WTC11 (cell line): Measurements from ENCODE around the gene OR5AR1. TPM values are rescaled to one million over a fixed set of nuclear protein-coding genes. Genes with fewer than 3 reads are reported as not detected.
A peak's percentile ranks its signal among the peaks of the same experiment; 100 is the strongest.

Experiments
- ATAC-seq: fragments of 200-7000 bp; cut with Tn5 transposase; 2 replicates; pipeline ENCODE4 v1.10.0; 2021; ENCODE audit warnings: mild to moderate bottlenecking, moderate library complexity
- CTCF ChIA-PET: fragments of 300-600 bp; sonication (Branson Sonifier 250); formaldehyde crosslinking; loops from one replicate; lab custom pipeline; 2021; ENCODE audit warnings: antibody characterized with exemption; lab: Charles Lee
- POLR2A ChIA-PET: fragments of 350-600 bp; sonication (Branson Sonifier 250); formaldehyde crosslinking; loops from one replicate; lab custom pipeline; 2021; ENCODE audit warnings: antibody characterized with exemption; lab: Charles Lee
- DNase-seq: peaks from one replicate; pipeline ENCODE4 v3.0.0; 2021; ENCODE audit warnings: low spot score
- H3K27ac Mint-ChIP-seq: 2 replicates; pipeline ENCODE4 v1.8.0; 2021; ENCODE audit warnings: mixed read lengths
- H3K27me3 Mint-ChIP-seq: 2 replicates; pipeline ENCODE4 v1.8.0; 2021; ENCODE audit warnings: low read depth, mild to moderate bottlenecking, moderate library complexity, mixed read lengths
- H3K36me3 Mint-ChIP-seq: 2 replicates; pipeline ENCODE4 v1.8.0; 2021; ENCODE audit warnings: mixed read lengths
- H3K4me1 Mint-ChIP-seq: 2 replicates; pipeline ENCODE4 v1.8.0; 2022; ENCODE audit warnings: mixed read lengths
- H3K4me3 Mint-ChIP-seq: 2 replicates; pipeline ENCODE4 v1.8.0; 2021; ENCODE audit warnings: mild to moderate bottlenecking, moderate library complexity, mixed read lengths
- H3K9me3 Mint-ChIP-seq: 2 replicates; pipeline ENCODE4 v1.8.0; 2021; ENCODE audit warnings: mixed read lengths
- ESRRA ChIP-seq: sonication (generic); formaldehyde crosslinking; IDR thresholded peaks from 2 replicates; pipeline ENCODE4 v1.8.1; 2022; ENCODE audit warnings: mild to moderate bottlenecking, missing genetic modification reagents, borderline replicate concordance
- GRHL2 ChIP-seq: fragments of 250-450 bp; sonication (Bioruptor Pico); IDR thresholded peaks from 2 replicates; pipeline ENCODE4 v1.8.0; 2022; ENCODE audit warnings: mild to moderate bottlenecking, moderate library complexity; ENCODE audit not compliant: insufficient replicate concordance, severe bottlenecking
- MXD4 ChIP-seq: fragments of 250-450 bp; sonication (Bioruptor Pico); IDR thresholded peaks from 2 replicates; pipeline ENCODE4 v1.8.0; 2021; ENCODE audit warnings: mild to moderate bottlenecking, moderate library complexity, borderline replicate concordance
- NFE2L1 ChIP-seq: sonication (generic); formaldehyde crosslinking; IDR thresholded peaks from 2 replicates; pipeline ENCODE4 v1.8.1; 2023; ENCODE audit warnings: missing genetic modification reagents
- NR2C2 ChIP-seq: sonication (generic); formaldehyde crosslinking; IDR thresholded peaks from 2 replicates; pipeline ENCODE4 v1.8.0; 2022; ENCODE audit warnings: mild to moderate bottlenecking, missing genetic modification reagents
- SMAD4 ChIP-seq: sonication (generic); formaldehyde crosslinking; IDR thresholded peaks from 2 replicates; pipeline ENCODE4 v1.8.0; 2022; ENCODE audit warnings: mild to moderate bottlenecking, missing genetic modification reagents
- ZNF396 ChIP-seq: fragments of 250-450 bp; sonication (Bioruptor Pico); IDR thresholded peaks from 2 replicates; pipeline ENCODE4 v1.8.0; 2021; ENCODE audit warnings: mild to moderate bottlenecking, moderate library complexity, borderline replicate concordance
- total RNA-seq: library from RNA; stranded (reverse); gene quantifications from 3 replicates; pipeline ENCODE4 v1.2.3, GENCODE V29; 2021
- TF ChIP-seq, protein P1 (sequence below): sonication (generic); formaldehyde crosslinking; IDR thresholded peaks from 2 replicates; pipeline ENCODE4 v1.8.1; 2023; ENCODE audit warnings: mild to moderate bottlenecking, missing genetic modification reagents
- TF ChIP-seq, protein P2 (sequence below): sonication (generic); formaldehyde crosslinking; IDR thresholded peaks from 2 replicates; pipeline ENCODE4 v1.8.1; 2023; ENCODE audit warnings: mild to moderate bottlenecking, moderate library complexity, missing genetic modification reagents
- TF ChIP-seq, protein P3 (sequence below): sonication (generic); formaldehyde crosslinking; IDR thresholded peaks from 2 replicates; pipeline ENCODE4 v1.8.0; 2022; ENCODE audit warnings: missing genetic modification reagents
- TF ChIP-seq, protein P4 (sequence below): sonication (generic); formaldehyde crosslinking; IDR thresholded peaks from 2 replicates; pipeline ENCODE4 v1.8.0; 2023; ENCODE audit warnings: mild to moderate bottlenecking, missing genetic modification reagents
- TF ChIP-seq, protein P5 (sequence below): sonication (generic); formaldehyde crosslinking; IDR thresholded peaks from 2 replicates; pipeline ENCODE4 v1.8.1; 2022; ENCODE audit warnings: mild to moderate bottlenecking, missing genetic modification reagents, moderate library complexity, borderline replicate concordance
- TF ChIP-seq, protein P6 (sequence below): sonication (generic); formaldehyde crosslinking; IDR thresholded peaks from 2 replicates; pipeline ENCODE4 v1.8.1; 2022; ENCODE audit warnings: mild to moderate bottlenecking, moderate library complexity, missing genetic modification reagents
- TF ChIP-seq, protein P7 (sequence below): fragments of 200-600 bp; IDR thresholded peaks from 2 replicates; pipeline ENCODE4 v1.8.0; 2022; ENCODE audit warnings: antibody characterized with exemption
- TF ChIP-seq, protein P8 (sequence below): sonication (generic); formaldehyde crosslinking; IDR thresholded peaks from 2 replicates; pipeline ENCODE4 v1.8.1; 2022; ENCODE audit warnings: low read depth, mild to moderate bottlenecking, moderate library complexity, missing genetic modification reagents, borderline replicate concordance
- TF ChIP-seq, protein P9 (sequence below): sonication (generic); formaldehyde crosslinking; IDR thresholded peaks from 2 replicates; pipeline ENCODE4 v1.8.0; 2022; ENCODE audit warnings: mild to moderate bottlenecking, missing genetic modification reagents

Gene OR5AR1
- total RNA-seq, 1 experiment from 2014 or later: not detected

DNA sequence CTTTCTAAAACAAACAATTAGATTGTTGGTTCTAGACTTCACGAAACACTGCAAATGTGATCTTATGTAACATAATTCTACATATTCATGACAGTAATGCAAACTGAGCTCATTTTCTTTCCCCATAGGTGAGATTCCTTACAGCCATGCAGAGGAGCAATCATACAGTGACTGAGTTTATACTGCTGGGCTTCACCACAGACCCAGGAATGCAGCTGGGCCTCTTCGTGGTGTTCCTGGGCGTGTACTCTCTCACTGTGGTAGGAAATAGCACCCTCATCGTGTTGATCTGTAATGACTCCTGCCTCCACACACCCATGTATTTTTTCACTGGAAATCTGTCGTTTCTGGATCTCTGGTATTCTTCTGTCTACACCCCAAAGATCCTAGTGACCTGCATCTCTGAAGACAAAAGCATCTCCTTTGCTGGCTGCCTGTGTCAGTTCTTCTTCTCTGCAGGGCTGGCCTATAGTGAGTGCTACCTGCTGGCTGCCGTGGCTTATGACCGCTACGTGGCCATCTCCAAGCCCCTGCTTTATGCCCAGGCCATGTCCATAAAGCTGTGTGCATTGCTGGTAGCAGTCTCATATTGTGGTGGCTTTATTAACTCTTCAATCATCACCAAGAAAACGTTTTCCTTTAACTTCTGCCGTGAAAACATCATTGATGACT lies 36.9 kb downstream of the OR5AR1 start:
- H3K9me3 Mint-ChIP-seq: peaks cover 15% of the 10 kb centered on the region
- TF ChIP-seq, protein P1, sequence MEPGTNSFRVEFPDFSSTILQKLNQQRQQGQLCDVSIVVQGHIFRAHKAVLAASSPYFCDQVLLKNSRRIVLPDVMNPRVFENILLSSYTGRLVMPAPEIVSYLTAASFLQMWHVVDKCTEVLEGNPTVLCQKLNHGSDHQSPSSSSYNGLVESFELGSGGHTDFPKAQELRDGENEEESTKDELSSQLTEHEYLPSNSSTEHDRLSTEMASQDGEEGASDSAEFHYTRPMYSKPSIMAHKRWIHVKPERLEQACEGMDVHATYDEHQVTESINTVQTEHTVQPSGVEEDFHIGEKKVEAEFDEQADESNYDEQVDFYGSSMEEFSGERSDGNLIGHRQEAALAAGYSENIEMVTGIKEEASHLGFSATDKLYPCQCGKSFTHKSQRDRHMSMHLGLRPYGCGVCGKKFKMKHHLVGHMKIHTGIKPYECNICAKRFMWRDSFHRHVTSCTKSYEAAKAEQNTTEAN (CRISPR knock-in tag): no peak
- TF ChIP-seq ZNF396 (CRISPR knock-in tag) (no peak), ESRRA (CRISPR knock-in tag) (no peak), MXD4 (CRISPR knock-in tag) (no peak), NFE2L1 (no peak), NR2C2 (CRISPR knock-in tag) (no peak), SMAD4 (CRISPR knock-in tag) (no peak), GRHL2 (CRISPR knock-in tag) (no peak)
- TF ChIP-seq, protein P2, sequence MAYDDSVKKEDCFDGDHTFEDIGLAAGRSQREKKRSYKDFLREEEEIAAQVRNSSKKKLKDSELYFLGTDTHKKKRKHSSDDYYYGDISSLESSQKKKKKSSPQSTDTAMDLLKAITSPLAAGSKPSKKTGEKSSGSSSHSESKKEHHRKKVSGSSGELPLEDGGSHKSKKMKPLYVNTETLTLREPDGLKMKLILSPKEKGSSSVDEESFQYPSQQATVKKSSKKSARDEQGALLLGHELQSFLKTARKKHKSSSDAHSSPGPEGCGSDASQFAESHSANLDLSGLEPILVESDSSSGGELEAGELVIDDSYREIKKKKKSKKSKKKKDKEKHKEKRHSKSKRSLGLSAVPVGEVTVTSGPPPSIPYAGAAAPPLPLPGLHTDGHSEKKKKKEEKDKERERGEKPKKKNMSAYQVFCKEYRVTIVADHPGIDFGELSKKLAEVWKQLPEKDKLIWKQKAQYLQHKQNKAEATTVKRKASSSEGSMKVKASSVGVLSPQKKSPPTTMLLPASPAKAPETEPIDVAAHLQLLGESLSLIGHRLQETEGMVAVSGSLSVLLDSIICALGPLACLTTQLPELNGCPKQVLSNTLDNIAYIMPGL: no peak
- TF ChIP-seq, protein P3, sequence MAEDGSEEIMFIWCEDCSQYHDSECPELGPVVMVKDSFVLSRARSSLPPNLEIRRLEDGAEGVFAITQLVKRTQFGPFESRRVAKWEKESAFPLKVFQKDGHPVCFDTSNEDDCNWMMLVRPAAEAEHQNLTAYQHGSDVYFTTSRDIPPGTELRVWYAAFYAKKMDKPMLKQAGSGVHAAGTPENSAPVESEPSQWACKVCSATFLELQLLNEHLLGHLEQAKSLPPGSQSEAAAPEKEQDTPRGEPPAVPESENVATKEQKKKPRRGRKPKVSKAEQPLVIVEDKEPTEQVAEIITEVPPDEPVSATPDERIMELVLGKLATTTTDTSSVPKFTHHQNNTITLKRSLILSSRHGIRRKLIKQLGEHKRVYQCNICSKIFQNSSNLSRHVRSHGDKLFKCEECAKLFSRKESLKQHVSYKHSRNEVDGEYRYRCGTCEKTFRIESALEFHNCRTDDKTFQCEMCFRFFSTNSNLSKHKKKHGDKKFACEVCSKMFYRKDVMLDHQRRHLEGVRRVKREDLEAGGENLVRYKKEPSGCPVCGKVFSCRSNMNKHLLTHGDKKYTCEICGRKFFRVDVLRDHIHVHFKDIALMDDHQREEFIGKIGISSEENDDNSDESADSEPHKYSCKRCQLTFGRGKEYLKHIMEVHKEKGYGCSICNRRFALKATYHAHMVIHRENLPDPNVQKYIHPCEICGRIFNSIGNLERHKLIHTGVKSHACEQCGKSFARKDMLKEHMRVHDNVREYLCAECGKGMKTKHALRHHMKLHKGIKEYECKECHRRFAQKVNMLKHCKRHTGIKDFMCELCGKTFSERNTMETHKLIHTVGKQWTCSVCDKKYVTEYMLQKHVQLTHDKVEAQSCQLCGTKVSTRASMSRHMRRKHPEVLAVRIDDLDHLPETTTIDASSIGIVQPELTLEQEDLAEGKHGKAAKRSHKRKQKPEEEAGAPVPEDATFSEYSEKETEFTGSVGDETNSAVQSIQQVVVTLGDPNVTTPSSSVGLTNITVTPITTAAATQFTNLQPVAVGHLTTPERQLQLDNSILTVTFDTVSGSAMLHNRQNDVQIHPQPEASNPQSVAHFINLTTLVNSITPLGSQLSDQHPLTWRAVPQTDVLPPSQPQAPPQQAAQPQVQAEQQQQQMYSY (CRISPR knock-in tag): no peak
- TF ChIP-seq, protein P4, sequence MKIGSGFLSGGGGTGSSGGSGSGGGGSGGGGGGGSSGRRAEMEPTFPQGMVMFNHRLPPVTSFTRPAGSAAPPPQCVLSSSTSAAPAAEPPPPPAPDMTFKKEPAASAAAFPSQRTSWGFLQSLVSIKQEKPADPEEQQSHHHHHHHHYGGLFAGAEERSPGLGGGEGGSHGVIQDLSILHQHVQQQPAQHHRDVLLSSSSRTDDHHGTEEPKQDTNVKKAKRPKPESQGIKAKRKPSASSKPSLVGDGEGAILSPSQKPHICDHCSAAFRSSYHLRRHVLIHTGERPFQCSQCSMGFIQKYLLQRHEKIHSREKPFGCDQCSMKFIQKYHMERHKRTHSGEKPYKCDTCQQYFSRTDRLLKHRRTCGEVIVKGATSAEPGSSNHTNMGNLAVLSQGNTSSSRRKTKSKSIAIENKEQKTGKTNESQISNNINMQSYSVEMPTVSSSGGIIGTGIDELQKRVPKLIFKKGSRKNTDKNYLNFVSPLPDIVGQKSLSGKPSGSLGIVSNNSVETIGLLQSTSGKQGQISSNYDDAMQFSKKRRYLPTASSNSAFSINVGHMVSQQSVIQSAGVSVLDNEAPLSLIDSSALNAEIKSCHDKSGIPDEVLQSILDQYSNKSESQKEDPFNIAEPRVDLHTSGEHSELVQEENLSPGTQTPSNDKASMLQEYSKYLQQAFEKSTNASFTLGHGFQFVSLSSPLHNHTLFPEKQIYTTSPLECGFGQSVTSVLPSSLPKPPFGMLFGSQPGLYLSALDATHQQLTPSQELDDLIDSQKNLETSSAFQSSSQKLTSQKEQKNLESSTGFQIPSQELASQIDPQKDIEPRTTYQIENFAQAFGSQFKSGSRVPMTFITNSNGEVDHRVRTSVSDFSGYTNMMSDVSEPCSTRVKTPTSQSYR (CRISPR knock-in tag): no peak
- TF ChIP-seq, protein P5, sequence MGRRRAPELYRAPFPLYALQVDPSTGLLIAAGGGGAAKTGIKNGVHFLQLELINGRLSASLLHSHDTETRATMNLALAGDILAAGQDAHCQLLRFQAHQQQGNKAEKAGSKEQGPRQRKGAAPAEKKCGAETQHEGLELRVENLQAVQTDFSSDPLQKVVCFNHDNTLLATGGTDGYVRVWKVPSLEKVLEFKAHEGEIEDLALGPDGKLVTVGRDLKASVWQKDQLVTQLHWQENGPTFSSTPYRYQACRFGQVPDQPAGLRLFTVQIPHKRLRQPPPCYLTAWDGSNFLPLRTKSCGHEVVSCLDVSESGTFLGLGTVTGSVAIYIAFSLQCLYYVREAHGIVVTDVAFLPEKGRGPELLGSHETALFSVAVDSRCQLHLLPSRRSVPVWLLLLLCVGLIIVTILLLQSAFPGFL (CRISPR knock-in tag): no peak
- TF ChIP-seq, protein P6, sequence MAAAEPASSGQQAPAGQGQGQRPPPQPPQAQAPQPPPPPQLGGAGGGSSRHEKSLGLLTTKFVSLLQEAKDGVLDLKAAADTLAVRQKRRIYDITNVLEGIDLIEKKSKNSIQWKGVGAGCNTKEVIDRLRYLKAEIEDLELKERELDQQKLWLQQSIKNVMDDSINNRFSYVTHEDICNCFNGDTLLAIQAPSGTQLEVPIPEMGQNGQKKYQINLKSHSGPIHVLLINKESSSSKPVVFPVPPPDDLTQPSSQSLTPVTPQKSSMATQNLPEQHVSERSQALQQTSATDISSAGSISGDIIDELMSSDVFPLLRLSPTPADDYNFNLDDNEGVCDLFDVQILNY (CRISPR knock-in tag): no peak
- TF ChIP-seq, protein P7, sequence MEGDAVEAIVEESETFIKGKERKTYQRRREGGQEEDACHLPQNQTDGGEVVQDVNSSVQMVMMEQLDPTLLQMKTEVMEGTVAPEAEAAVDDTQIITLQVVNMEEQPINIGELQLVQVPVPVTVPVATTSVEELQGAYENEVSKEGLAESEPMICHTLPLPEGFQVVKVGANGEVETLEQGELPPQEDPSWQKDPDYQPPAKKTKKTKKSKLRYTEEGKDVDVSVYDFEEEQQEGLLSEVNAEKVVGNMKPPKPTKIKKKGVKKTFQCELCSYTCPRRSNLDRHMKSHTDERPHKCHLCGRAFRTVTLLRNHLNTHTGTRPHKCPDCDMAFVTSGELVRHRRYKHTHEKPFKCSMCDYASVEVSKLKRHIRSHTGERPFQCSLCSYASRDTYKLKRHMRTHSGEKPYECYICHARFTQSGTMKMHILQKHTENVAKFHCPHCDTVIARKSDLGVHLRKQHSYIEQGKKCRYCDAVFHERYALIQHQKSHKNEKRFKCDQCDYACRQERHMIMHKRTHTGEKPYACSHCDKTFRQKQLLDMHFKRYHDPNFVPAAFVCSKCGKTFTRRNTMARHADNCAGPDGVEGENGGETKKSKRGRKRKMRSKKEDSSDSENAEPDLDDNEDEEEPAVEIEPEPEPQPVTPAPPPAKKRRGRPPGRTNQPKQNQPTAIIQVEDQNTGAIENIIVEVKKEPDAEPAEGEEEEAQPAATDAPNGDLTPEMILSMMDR: no peak
- TF ChIP-seq, protein P8, sequence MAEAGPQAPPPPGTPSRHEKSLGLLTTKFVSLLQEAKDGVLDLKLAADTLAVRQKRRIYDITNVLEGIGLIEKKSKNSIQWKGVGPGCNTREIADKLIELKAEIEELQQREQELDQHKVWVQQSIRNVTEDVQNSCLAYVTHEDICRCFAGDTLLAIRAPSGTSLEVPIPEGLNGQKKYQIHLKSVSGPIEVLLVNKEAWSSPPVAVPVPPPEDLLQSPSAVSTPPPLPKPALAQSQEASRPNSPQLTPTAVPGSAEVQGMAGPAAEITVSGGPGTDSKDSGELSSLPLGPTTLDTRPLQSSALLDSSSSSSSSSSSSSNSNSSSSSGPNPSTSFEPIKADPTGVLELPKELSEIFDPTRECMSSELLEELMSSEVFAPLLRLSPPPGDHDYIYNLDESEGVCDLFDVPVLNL: no peak
- TF ChIP-seq, protein P9, sequence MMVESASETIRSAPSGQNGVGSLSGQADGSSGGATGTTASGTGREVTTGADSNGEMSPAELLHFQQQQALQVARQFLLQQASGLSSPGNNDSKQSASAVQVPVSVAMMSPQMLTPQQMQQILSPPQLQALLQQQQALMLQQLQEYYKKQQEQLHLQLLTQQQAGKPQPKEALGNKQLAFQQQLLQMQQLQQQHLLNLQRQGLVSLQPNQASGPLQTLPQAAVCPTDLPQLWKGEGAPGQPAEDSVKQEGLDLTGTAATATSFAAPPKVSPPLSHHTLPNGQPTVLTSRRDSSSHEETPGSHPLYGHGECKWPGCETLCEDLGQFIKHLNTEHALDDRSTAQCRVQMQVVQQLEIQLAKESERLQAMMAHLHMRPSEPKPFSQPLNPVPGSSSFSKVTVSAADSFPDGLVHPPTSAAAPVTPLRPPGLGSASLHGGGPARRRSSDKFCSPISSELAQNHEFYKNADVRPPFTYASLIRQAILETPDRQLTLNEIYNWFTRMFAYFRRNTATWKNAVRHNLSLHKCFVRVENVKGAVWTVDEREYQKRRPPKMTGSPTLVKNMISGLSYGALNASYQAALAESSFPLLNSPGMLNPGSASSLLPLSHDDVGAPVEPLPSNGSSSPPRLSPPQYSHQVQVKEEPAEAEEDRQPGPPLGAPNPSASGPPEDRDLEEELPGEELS (CRISPR knock-in tag): no peak
- POLR2A ChIA-PET: no interaction called here
- DNase-seq (no peak), ATAC-seq (peak; percentile 82)
- peaks cover 21% of the 10 kb centered on the region for H3K4me1 Mint-ChIP-seq
- peaks cover 3% of the 10 kb centered on the region; the same call in 1 of the 2 replicates for H3K27me3 Mint-ChIP-seq
- H3K4me3 Mint-ChIP-seq: no peak overlapping the region
- no peak overlapping the region for H3K27ac Mint-ChIP-seq
- CTCF ChIA-PET: no interaction called here
- no peaks in the 10 kb centered on the region for H3K36me3 Mint-ChIP-seq
